HEK293T (cell line): ENCODE results near the gene ZNF155.

Experiments used
- BHLHE40 ChIP-seq: fragments of 450-650 bp; IDR thresholded peaks from 2 replicates; pipeline ENCODE4 v1.6.1; 2016; ENCODE audit warnings: mild to moderate bottlenecking, moderate library complexity, borderline replicate concordance
- FOXA1 ChIP-seq: fragments of 450-650 bp; IDR thresholded peaks from 2 replicates; pipeline ENCODE4 v1.6.1; 2016; ENCODE audit warnings: mild to moderate bottlenecking
- FOXK2 ChIP-seq: fragments of 450-650 bp; IDR thresholded peaks from 2 replicates; pipeline ENCODE4 v1.6.1; 2016; ENCODE audit warnings: mild to moderate bottlenecking
- FOXM1 ChIP-seq: fragments of 450-650 bp; IDR thresholded peaks from 2 replicates; pipeline ENCODE4 v1.6.1; 2017; ENCODE audit warnings: mild to moderate bottlenecking, borderline replicate concordance

GRCh38 chr19:43956827-43957226 is 27.2 kb upstream of the ZNF155 start:
- TF ChIP-seq BHLHE40 (no peak), FOXK2 (no peak), FOXA1 (no peak), FOXM1 (no peak)
